Fibroblast of mammary gland (primary cell): ENCODE data around the gene PPP1R3C.
A peak's percentile ranks its signal among the peaks of the same experiment; 100 is the strongest.

ENCODE experiments used
- DNase-seq: peaks from one replicate; pipeline ENCODE4 v3.0.0-alpha.2; 2010; ENCODE audit warnings: low read depth
- H3K4me3 ChIP-seq: 2 replicates; pipeline ENCODE4 v1.5.1; 2011; ENCODE audit warnings: low read depth, mild to moderate bottlenecking, low read length, moderate library complexity; ENCODE audit not compliant: control insufficient read depth
- CTCF ChIP-seq: conservative IDR thresholded peaks from 2 replicates; pipeline ENCODE4 v1.5.1; 2011; ENCODE audit warnings: low read depth, low read length, inconsistent platforms; ENCODE audit not compliant: control insufficient read depth, insufficient read depth

PPP1R3C gene

GRCh38 chr10:91668913-91669312 is 36.0 kb upstream of the PPP1R3C start:
- no peak overlapping the region for H3K4me3 ChIP-seq
- no peak for TF ChIP-seq CTCF
- DNase-seq = no peak

- no peak overlapping the region for H3K4me3 ChIP-seq
- DNase-seq = peak; percentile 58
- TF ChIP-seq CTCF = no peak
These were observed 33.0 kb upstream of the PPP1R3C start for GRCh38 chr10:91665842-91666241.

- H3K4me3 ChIP-seq = no peak overlapping the region
- no peak for DNase-seq
- TF ChIP-seq CTCF = no peak
These were observed 31.6 kb upstream of the PPP1R3C start for GRCh38 chr10:91664426-91664825.

- no peak for DNase-seq
- H3K4me3 ChIP-seq = no peak overlapping the region
- no peak for TF ChIP-seq CTCF
These were observed 30.1 kb upstream of the PPP1R3C start for GRCh38 chr10:91662993-91663392.

GRCh38 chr10:91653219-91653870 is 20.5 kb upstream of the PPP1R3C start:
- DNase-seq = peak; percentile 91
- no peak overlapping the region for H3K4me3 ChIP-seq
- no peak for TF ChIP-seq CTCF

- no peak overlapping the region for H3K4me3 ChIP-seq
- peak; percentile 95 for DNase-seq
- TF ChIP-seq CTCF = no peak
These were observed 19.5 kb upstream of the PPP1R3C start for GRCh38 chr10:91652364-91652763.

GRCh38 chr10:91643700-91644099 is 10.8 kb upstream of the PPP1R3C start:
- no peak for DNase-seq
- TF ChIP-seq CTCF = peak; percentile 41
- H3K4me3 ChIP-seq = no peak overlapping the region
